HCT116 (cell line): ENCODE results near the gene OR7A10.

Experiments
- CBX3 ChIP-seq: IDR thresholded peaks from 2 replicates; pipeline ENCODE4 v1.6.1; 2012; ENCODE audit warnings: low read depth
- EGR1 ChIP-seq: IDR thresholded peaks from 2 replicates; pipeline ENCODE4 v1.6.1; 2012; ENCODE audit warnings: low read depth
- ELF1 ChIP-seq: IDR thresholded peaks from 2 replicates; pipeline ENCODE4 v1.6.1; 2012; ENCODE audit warnings: low read depth, borderline replicate concordance
- EZH2 ChIP-seq: fragments of 200-600 bp; sonication (generic); IDR thresholded peaks from 2 replicates; pipeline ENCODE4 v1.6.1; 2017; ENCODE audit warnings: antibody characterized with exemption, mixed run types
- EZH2phosphoT487 ChIP-seq: fragments of 200-600 bp; IDR thresholded peaks from 2 replicates; pipeline ENCODE4 v1.6.1; 2018; ENCODE audit warnings: antibody characterized with exemption, borderline replicate concordance
- POLR2A ChIP-seq: IDR thresholded peaks from 2 replicates; pipeline ENCODE4 v1.7.0; 2011; ENCODE audit warnings: borderline replicate concordance; ENCODE audit not compliant: insufficient read depth, insufficient read length; ENCODE audit errors: extremely low read depth
- REST ChIP-seq: IDR thresholded peaks from 2 replicates; pipeline ENCODE4 v1.6.1; 2012; ENCODE audit warnings: low read depth
- SIN3A ChIP-seq: IDR thresholded peaks from 2 replicates; pipeline ENCODE4 v1.6.1; 2012; ENCODE audit warnings: low read depth
- YY1 ChIP-seq: IDR thresholded peaks from 2 replicates; pipeline ENCODE4 v1.6.1; 2011; ENCODE audit warnings: low read length, low read depth, moderate library complexity, mild to moderate bottlenecking; ENCODE audit not compliant: insufficient replicate concordance; ENCODE audit errors: extremely low read depth
- ZFX ChIP-seq: fragments of 450-650 bp; IDR thresholded peaks from 2 replicates; pipeline ENCODE4 v1.6.1; 2017
- ZNF274 ChIP-seq: fragments of 200-500 bp; sonication (Bioruptor generic); IDR thresholded peaks from 2 replicates; pipeline ENCODE4 v1.6.1; 2014; ENCODE audit warnings: mild to moderate bottlenecking, low read depth, low read length, inconsistent platforms
- TF ChIP-seq, protein P1 (sequence below), 3 experiments: fragments of 200-600 bp in 1 of 3; sonication (generic) in 1 of 3; IDR thresholded peaks in 2 of 3; conservative IDR thresholded peaks in 1 of 3; 2 replicates each; pipeline ENCODE4 v1.5.1; 2012 to 2017; ENCODE audit warnings: low read depth in 2 of 3, low read length in 2 of 3, antibody characterized with exemption in 1 of 3, borderline replicate concordance in 1 of 3, control low read depth in 1 of 3, mild to moderate bottlenecking in 1 of 3, mixed read lengths in 1 of 3, mixed run types in 1 of 3, moderate library complexity in 1 of 3; ENCODE audit not compliant: insufficient read depth in 1 of 3
- TF ChIP-seq, protein P2 (sequence below): IDR thresholded peaks from 2 replicates; pipeline ENCODE4 v1.6.1; 2012

DNA sequence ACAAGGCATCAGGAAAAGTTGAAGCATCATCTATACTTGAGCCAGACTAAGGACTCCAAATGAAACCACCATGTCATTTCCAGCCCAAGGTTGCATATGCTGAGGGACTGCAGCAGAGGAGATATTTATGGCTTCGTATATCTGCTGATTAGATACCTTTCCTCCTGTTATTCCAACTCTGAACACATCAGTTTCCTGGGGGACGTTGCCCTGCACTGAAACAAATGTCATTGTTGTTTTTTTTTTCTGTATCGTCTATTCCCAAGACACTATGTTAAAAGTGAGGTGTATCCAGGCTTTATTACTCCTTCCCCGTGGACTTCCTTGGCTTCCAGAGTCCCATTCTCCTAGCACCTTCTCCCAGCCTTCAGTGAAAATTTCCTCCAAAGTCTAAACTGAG lies 37.3 kb upstream of the OR7A10 start, which contains the start of gene OR7A17:
- TF ChIP-seq, protein P1, sequence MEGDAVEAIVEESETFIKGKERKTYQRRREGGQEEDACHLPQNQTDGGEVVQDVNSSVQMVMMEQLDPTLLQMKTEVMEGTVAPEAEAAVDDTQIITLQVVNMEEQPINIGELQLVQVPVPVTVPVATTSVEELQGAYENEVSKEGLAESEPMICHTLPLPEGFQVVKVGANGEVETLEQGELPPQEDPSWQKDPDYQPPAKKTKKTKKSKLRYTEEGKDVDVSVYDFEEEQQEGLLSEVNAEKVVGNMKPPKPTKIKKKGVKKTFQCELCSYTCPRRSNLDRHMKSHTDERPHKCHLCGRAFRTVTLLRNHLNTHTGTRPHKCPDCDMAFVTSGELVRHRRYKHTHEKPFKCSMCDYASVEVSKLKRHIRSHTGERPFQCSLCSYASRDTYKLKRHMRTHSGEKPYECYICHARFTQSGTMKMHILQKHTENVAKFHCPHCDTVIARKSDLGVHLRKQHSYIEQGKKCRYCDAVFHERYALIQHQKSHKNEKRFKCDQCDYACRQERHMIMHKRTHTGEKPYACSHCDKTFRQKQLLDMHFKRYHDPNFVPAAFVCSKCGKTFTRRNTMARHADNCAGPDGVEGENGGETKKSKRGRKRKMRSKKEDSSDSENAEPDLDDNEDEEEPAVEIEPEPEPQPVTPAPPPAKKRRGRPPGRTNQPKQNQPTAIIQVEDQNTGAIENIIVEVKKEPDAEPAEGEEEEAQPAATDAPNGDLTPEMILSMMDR (IDR thresholded peaks at IDR 0.05 in 2 of 3, conservative IDR thresholded peaks at IDR 0.05 in 1 of 3; ENCODE audit: borderline replicate concordance in 1 of 3, insufficient read depth in 1 of 3, low read depth in 2 of 3, low read length in 2 of 3), result no peak
- TF ChIP-seq POLR2A (no peak), ELF1 (no peak), EZH2phosphoT487 (no peak), ZNF274 (no peak), REST (no peak), EGR1 (no peak), YY1 (no peak), EZH2 (no peak), CBX3 (no peak), ZFX (no peak), SIN3A (no peak)
- TF ChIP-seq, protein P2, sequence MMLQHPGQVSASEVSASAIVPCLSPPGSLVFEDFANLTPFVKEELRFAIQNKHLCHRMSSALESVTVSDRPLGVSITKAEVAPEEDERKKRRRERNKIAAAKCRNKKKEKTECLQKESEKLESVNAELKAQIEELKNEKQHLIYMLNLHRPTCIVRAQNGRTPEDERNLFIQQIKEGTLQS, result no peak
